ENCODE results near the gene SPPL2C. TPM values are rescaled to one million over a fixed set of nuclear protein-coding genes. Genes with fewer than 3 reads are reported as not detected.

The SPPL2C gene
- total RNA-seq, 4 donors from 2014 or later = not detected

DNA sequence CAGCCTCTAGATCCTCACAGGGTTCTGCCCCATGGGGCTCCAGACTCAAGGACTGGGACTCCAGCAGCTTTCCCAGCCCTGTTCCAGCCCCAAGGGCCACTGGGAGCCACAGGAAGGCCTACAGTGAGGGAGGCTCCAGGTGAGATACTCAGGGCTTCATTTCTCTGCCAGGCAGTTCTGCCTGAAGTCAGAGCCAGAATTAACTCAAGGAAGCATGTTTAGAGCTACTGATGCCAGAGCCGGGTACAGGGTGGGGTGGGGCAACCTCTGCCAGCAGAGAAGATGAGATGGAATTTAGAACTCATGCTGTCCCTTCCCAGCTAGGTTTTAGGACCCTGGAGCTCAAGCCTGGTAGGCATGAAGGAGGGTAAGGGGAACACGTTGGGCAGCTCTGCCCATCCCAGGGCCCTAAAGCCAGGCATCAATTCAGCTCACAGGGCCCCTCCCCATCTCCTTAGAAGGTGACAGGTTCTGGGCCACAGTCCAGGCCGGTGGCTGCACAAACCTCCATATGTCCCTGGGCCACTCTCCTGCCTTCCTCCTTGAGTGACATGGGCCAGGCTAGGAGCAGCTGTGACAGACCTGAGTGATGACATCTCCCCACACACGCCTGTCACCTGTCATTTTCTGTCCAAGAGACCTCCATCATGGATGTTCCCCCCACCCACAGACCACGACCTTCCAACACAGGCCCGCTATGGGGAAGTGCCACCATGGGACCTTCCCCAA is 24.5 kb upstream of the SPPL2C start:
- ATAC-seq (ENCODE audit: low FRiP score) (no peak), DNase-seq (ENCODE audit: low spot score) (no peak)
- no peak for TF ChIP-seq CTCF (IDR thresholded peaks at IDR 0.05)

GRCh38 chr17:45821147-45821546 is 23.5 kb upstream of the SPPL2C start:
- DNase-seq (ENCODE audit: low spot score) (no peak), ATAC-seq (ENCODE audit: low FRiP score) (no peak)
- no peak for TF ChIP-seq CTCF (IDR thresholded peaks at IDR 0.05)

- no peak for TF ChIP-seq CTCF (IDR thresholded peaks at IDR 0.05)
- ATAC-seq (ENCODE audit: low FRiP score) (no peak), DNase-seq (ENCODE audit: low spot score) (no peak)
These were observed 21.1 kb upstream of the SPPL2C start for GRCh38 chr17:45823598-45823997.

DNA sequence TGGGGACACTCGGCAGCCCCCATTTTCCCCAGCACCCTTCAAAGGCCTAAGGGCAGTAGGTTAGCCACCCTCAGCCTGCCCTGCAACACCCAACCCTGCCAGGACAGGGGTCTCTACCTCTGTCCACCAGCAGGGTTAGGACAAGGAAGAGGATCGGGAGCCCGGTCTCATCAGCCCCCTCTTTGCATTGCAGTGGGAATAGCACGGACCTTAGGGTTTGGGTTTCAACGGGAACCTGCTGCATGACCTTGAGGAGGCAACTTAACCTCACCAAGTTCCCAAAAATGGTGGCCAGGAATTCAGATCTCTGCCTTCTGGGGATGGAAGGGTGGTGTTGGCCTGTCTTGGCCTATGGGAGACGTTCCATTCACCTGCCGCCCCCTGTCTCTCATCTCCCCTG is 20.2 kb upstream of the SPPL2C start:
- no peak for TF ChIP-seq CTCF (IDR thresholded peaks at IDR 0.05)
- ATAC-seq (ENCODE audit: low FRiP score) (no peak), DNase-seq (ENCODE audit: low spot score) (no peak)

DNA sequence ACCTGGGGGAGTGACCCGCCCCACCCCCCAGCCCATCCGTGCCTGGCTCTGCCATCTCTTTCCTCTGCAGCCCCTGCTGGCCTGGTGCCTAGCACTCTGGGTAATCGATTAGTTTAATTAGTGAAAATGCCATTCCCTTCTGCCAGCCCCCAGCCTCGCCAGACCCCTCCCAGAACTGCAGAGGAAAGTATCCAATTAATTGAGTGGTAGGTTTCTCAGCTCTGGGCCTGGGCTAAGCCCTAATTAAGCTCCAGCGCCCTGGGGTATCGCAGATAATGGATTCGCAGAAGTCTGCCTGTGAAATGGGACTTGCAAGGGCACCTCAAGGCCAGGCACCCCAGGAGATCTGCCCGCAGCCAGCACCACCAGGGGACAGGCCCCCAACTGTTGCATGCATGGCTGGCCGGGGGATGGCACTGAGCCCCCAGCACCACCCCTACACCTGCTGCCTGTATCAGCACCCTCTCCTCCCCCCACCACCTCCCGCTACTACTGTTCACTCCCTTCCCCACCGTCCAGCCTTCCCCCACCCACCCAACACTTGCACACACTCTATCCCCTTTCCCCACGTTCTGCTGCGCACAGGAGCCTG is 19.7 kb upstream of the SPPL2C start:
- TF ChIP-seq CTCF (IDR thresholded peaks at IDR 0.05) = no peak
- DNase-seq (ENCODE audit: low spot score) (no peak), ATAC-seq (ENCODE audit: low FRiP score) (no peak)

DNA sequence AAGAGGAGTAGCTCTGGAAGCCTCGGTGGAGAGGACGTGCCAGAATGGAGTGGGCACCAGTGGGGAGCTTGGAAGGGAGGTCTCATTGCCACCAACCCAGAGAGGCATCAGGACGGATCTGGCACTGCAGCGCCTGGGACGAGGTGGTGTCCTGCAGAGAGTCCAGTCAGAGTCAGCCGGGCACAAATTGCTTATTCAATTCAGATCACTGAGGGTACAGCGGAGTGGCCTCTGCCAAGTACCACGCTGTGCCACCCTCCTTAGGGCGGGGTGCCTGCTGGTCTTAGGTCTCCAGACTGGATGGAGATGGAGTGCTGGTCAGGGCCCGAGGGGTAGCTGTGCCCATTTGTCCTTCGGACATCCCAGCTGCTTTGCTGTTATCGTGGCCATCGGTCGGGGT is 18.9 kb upstream of the SPPL2C start:
- DNase-seq (ENCODE audit: low spot score) (no peak), ATAC-seq (ENCODE audit: low FRiP score) (no peak)
- no peak for TF ChIP-seq CTCF (IDR thresholded peaks at IDR 0.05)

Measured in omental fat pad (tissue), 4 donors.